WTC11 (cell line): Measurements from ENCODE around the gene ROBO1. TPM values are rescaled to one million over a fixed set of nuclear protein-coding genes. Genes with fewer than 3 reads are reported as not detected.
"Not testable (repeated sequence)": the region's sequence is repeated elsewhere in the genome, so short reads cannot be mapped to it uniquely, and the experiment has no call there.

Experiments
- ATAC-seq: fragments of 200-7000 bp; cut with Tn5 transposase; 2 replicates; pipeline ENCODE4 v1.10.0; 2021; ENCODE audit warnings: mild to moderate bottlenecking, moderate library complexity
- CTCF ChIA-PET: fragments of 300-600 bp; sonication (Branson Sonifier 250); formaldehyde crosslinking; loops from one replicate; lab custom pipeline; 2021; ENCODE audit warnings: antibody characterized with exemption; lab: Charles Lee
- POLR2A ChIA-PET: fragments of 350-600 bp; sonication (Branson Sonifier 250); formaldehyde crosslinking; loops from one replicate; lab custom pipeline; 2021; ENCODE audit warnings: antibody characterized with exemption; lab: Charles Lee
- DNase-seq: peaks from one replicate; pipeline ENCODE4 v3.0.0; 2021; ENCODE audit warnings: low spot score
- H3K27ac Mint-ChIP-seq: 2 replicates; pipeline ENCODE4 v1.8.0; 2021; ENCODE audit warnings: mixed read lengths
- H3K27me3 Mint-ChIP-seq: 2 replicates; pipeline ENCODE4 v1.8.0; 2021; ENCODE audit warnings: low read depth, mild to moderate bottlenecking, moderate library complexity, mixed read lengths
- H3K36me3 Mint-ChIP-seq: 2 replicates; pipeline ENCODE4 v1.8.0; 2021; ENCODE audit warnings: mixed read lengths
- H3K4me1 Mint-ChIP-seq: 2 replicates; pipeline ENCODE4 v1.8.0; 2022; ENCODE audit warnings: mixed read lengths
- H3K4me3 Mint-ChIP-seq: 2 replicates; pipeline ENCODE4 v1.8.0; 2021; ENCODE audit warnings: mild to moderate bottlenecking, moderate library complexity, mixed read lengths
- H3K9me3 Mint-ChIP-seq: 2 replicates; pipeline ENCODE4 v1.8.0; 2021; ENCODE audit warnings: mixed read lengths
- ETV6 ChIP-seq: sonication (generic); formaldehyde crosslinking; IDR thresholded peaks from 2 replicates; pipeline ENCODE4 v1.8.1; 2022; ENCODE audit warnings: mild to moderate bottlenecking, missing genetic modification reagents
- IRF2 ChIP-seq: sonication (generic); formaldehyde crosslinking; IDR thresholded peaks from 2 replicates; pipeline ENCODE4 v1.8.0; 2022; ENCODE audit warnings: low read depth, missing genetic modification reagents, borderline replicate concordance
- JUN ChIP-seq: sonication (generic); formaldehyde crosslinking; IDR thresholded peaks from 2 replicates; pipeline ENCODE4 v1.8.0; 2023; ENCODE audit warnings: mild to moderate bottlenecking, missing genetic modification reagents
- MXD4 ChIP-seq: fragments of 250-450 bp; sonication (Bioruptor Pico); IDR thresholded peaks from 2 replicates; pipeline ENCODE4 v1.8.0; 2021; ENCODE audit warnings: mild to moderate bottlenecking, moderate library complexity, borderline replicate concordance
- NFE2L1 ChIP-seq: sonication (generic); formaldehyde crosslinking; IDR thresholded peaks from 2 replicates; pipeline ENCODE4 v1.8.1; 2023; ENCODE audit warnings: missing genetic modification reagents
- SMAD3 ChIP-seq: sonication (generic); formaldehyde crosslinking; IDR thresholded peaks from 2 replicates; pipeline ENCODE4 v1.8.0; 2022; ENCODE audit warnings: missing genetic modification reagents, mild to moderate bottlenecking, borderline replicate concordance
- ZBTB21 ChIP-seq: sonication (generic); formaldehyde crosslinking; IDR thresholded peaks from 2 replicates; pipeline ENCODE4 v1.8.1; 2023; ENCODE audit warnings: mild to moderate bottlenecking, missing genetic modification reagents, borderline replicate concordance
- total RNA-seq: library from RNA; stranded (reverse); gene quantifications from 3 replicates; pipeline ENCODE4 v1.2.3, GENCODE V29; 2021
- TF ChIP-seq, protein P1 (sequence below): sonication (generic); formaldehyde crosslinking; IDR thresholded peaks from 2 replicates; pipeline ENCODE4 v1.8.1; 2023; ENCODE audit warnings: mild to moderate bottlenecking, missing genetic modification reagents, moderate library complexity
- TF ChIP-seq, protein P2 (sequence below): sonication (generic); formaldehyde crosslinking; conservative IDR thresholded peaks from 2 replicates; pipeline ENCODE4 v1.8.1; 2022; ENCODE audit warnings: mild to moderate bottlenecking, missing genetic modification reagents
- TF ChIP-seq, protein P3 (sequence below): sonication (generic); formaldehyde crosslinking; IDR thresholded peaks from 2 replicates; pipeline ENCODE4 v1.8.1; 2023; ENCODE audit warnings: mild to moderate bottlenecking, missing genetic modification reagents, borderline replicate concordance

Gene ROBO1
- total RNA-seq, 1 experiment from 2014 or later = 90.9 TPM

DNA sequence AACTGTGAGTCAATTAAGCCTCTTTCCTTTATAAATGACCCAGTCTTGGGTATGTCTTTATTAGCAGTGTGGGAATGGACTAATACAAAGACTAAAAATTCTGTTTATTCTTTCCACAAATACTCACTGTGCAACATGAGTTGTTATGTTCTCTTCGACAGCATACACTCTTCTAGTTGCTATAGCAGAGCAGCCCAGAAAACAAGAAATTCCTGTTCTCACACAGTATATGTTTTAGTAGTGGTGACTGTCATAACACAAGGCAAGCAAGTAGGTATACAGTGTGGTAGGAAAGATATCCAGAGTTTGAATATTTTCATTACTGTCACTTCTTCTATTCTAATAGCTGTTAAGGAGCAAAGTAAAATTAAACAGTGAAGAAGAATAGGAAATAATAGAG, 453.3 kb downstream of the ROBO1 start:
- 0 out of 2 replicates have a peak, but pooled peaks cover 4% of the 10 kb centered on the region for H3K4me1 Mint-ChIP-seq
- DNase-seq (no peak), ATAC-seq (no peak)
- no peak overlapping the region for H3K4me3 Mint-ChIP-seq
- no peaks in the 10 kb centered on the region for H3K36me3 Mint-ChIP-seq
- TF ChIP-seq, protein P1, sequence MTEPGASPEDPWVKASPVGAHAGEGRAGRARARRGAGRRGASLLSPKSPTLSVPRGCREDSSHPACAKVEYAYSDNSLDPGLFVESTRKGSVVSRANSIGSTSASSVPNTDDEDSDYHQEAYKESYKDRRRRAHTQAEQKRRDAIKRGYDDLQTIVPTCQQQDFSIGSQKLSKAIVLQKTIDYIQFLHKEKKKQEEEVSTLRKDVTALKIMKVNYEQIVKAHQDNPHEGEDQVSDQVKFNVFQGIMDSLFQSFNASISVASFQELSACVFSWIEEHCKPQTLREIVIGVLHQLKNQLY (CRISPR knock-in tag) = no peak
- TF ChIP-seq, protein P2, sequence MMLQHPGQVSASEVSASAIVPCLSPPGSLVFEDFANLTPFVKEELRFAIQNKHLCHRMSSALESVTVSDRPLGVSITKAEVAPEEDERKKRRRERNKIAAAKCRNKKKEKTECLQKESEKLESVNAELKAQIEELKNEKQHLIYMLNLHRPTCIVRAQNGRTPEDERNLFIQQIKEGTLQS (CRISPR knock-in tag) = no peak
- TF ChIP-seq JUN = no peak
- POLR2A ChIA-PET = no interaction called here
- H3K27me3 Mint-ChIP-seq = no peaks in the 10 kb centered on the region
- no peaks in the 10 kb centered on the region for H3K9me3 Mint-ChIP-seq
- CTCF ChIA-PET = interaction anchor here (1.2 kb wide), 1 partner anchor 228 kb away, joined by 3 read pairs; no protein-coding TSS in a partner anchor
- no peak overlapping the region for H3K27ac Mint-ChIP-seq

DNA sequence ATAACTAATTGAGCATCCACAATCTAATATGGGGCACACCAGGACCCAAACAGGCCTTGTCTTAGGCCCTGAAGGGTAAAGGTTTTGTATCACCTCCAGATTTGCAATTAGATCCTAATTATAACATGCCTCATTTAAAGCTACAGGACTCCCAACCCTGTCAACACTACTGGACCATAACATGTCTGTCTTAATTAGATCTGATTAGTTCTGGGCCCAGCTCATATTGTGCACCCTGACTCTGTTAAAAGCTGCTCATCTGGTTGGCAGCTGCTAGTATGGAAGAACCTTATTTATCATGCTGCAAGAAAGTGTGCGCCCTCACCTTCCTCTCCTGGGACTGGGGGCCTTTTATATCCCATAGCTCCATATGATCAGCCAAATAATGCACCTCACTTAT, 457.8 kb downstream of the ROBO1 start:
- H3K9me3 Mint-ChIP-seq = no peaks in the 10 kb centered on the region
- peaks cover 31% of the 10 kb centered on the region for H3K4me1 Mint-ChIP-seq
- H3K27me3 Mint-ChIP-seq = no peaks in the 10 kb centered on the region
- ATAC-seq = no peak
- H3K27ac Mint-ChIP-seq = no peak overlapping the region
- POLR2A ChIA-PET = no interaction called here
- CTCF ChIA-PET = no interaction called here
- no peaks in the 10 kb centered on the region for H3K36me3 Mint-ChIP-seq
- TF ChIP-seq NFE2L1 = no peak
- no peak for TF ChIP-seq MXD4 (CRISPR knock-in tag)
- TF ChIP-seq, all 79 proteins: peak for 0
- no peak for DNase-seq
- no peak overlapping the region for H3K4me3 Mint-ChIP-seq

DNA sequence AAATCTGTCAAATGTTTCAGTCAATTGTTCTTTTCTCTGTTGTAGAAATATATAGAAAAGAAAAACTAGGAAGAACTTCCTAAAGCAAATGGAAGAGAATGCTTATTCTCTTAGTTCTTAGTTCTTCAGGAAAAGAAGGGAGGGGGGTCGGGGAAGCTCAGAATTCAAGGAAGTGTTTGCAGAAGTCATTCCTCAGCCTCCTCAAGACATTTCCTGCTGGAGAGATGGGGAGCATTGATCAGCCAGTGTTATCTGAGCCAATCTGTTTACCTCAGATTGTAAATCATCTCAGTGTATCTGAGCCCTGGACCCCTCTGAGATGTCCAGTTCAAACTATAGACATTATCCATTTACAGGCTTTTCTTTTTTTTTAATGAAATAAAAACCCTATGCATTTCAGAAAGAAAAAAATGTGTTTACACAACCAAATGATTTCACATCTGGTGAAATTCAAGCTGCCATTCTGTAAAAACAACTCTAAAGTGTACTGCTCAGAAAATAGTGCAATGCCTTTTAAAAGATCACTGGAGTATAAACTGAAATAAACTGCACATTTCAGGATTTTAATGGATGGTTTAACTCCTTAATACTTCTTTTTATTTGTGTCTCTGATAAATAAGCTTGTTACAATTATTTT, 460.7 kb downstream of the ROBO1 start:
- ATAC-seq (peak; percentile 70), DNase-seq (no peak)
- H3K27me3 Mint-ChIP-seq = no peaks in the 10 kb centered on the region
- H3K9me3 Mint-ChIP-seq = no peaks in the 10 kb centered on the region
- POLR2A ChIA-PET = no interaction called here
- H3K4me1 Mint-ChIP-seq = peaks cover 33% of the 10 kb centered on the region
- H3K27ac Mint-ChIP-seq = peak overlapping the region; percentile 76; the same call in 1 of the 2 replicates
- TF ChIP-seq, protein P3, sequence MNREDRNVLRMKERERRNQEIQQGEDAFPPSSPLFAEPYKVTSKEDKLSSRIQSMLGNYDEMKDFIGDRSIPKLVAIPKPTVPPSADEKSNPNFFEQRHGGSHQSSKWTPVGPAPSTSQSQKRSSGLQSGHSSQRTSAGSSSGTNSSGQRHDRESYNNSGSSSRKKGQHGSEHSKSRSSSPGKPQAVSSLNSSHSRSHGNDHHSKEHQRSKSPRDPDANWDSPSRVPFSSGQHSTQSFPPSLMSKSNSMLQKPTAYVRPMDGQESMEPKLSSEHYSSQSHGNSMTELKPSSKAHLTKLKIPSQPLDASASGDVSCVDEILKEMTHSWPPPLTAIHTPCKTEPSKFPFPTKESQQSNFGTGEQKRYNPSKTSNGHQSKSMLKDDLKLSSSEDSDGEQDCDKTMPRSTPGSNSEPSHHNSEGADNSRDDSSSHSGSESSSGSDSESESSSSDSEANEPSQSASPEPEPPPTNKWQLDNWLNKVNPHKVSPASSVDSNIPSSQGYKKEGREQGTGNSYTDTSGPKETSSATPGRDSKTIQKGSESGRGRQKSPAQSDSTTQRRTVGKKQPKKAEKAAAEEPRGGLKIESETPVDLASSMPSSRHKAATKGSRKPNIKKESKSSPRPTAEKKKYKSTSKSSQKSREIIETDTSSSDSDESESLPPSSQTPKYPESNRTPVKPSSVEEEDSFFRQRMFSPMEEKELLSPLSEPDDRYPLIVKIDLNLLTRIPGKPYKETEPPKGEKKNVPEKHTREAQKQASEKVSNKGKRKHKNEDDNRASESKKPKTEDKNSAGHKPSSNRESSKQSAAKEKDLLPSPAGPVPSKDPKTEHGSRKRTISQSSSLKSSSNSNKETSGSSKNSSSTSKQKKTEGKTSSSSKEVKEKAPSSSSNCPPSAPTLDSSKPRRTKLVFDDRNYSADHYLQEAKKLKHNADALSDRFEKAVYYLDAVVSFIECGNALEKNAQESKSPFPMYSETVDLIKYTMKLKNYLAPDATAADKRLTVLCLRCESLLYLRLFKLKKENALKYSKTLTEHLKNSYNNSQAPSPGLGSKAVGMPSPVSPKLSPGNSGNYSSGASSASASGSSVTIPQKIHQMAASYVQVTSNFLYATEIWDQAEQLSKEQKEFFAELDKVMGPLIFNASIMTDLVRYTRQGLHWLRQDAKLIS (CRISPR knock-in tag) = no peak
- TF ChIP-seq ETV6 (CRISPR knock-in tag) (peak; percentile 71; the same call in 1 of the 2 replicates), ZBTB21 (no peak), IRF2 (no peak), SMAD3 (CRISPR knock-in tag) (no peak)
- TF ChIP-seq, all 79 proteins: peak for 1
- H3K4me3 Mint-ChIP-seq = no peak overlapping the region
- CTCF ChIA-PET = interaction anchor here (1.5 to 2.0 kb wide), 2 partner anchors 55 to 221 kb away, joined by 5 to 6 read pairs; no protein-coding TSS in a partner anchor
- no peaks in the 10 kb centered on the region for H3K36me3 Mint-ChIP-seq

DNA sequence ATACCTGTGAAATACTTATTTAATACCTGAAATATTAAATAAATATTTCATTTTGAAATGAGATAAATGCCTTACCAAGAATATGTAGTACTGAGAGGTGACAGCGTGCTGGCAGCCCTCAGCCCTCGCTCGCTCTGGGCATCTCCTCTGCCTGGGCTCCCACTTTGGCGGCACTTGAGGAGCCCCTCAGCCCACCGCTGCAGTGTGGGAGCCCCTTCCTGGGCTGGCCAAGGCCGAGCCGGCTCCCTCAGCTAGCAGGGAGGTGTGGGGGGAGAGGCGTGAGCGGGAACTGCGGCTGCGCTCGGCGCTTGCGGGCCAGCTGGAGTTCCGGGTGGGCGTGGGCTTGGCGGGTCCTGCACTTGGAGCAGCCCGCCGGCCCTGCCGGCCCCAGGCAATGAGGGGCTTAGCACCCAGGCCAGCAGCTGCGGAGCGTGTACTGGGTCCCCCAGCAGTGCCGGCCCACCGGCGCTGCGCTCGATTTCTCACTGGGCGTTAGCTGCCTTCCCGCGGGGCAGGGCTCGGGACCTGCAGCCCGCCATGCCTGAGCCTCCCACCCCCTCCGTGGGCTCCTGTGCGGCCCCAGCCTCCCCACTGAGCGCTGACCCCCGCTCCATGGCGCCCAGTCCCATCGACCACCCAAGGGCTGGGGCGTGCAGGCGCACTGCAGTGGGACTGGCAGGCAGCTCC, 467.7 kb downstream of the ROBO1 start:
- H3K4me3 Mint-ChIP-seq, H3K27ac Mint-ChIP-seq, POLR2A ChIA-PET, DNase-seq, ATAC-seq, H3K36me3 Mint-ChIP-seq, H3K27me3 Mint-ChIP-seq: not testable (repeated sequence)
- H3K9me3 Mint-ChIP-seq = peaks cover 15% of the 10 kb centered on the region
- H3K4me1 Mint-ChIP-seq = peaks cover 17% of the 10 kb centered on the region
- CTCF ChIA-PET = interaction anchor here (1.4 kb wide), 1 partner anchor 214 kb away, joined by 5 read pairs; no protein-coding TSS in a partner anchor
